ENCODE results near the gene EPHA8. TPM values are rescaled to one million over a fixed set of nuclear protein-coding genes. Genes with fewer than 3 reads are reported as not detected.

EPHA8 gene
- total and polyA plus RNA-seq, 2 donors (not counting 1 experiment from before 2014, with no cell fraction given) = not detected

- no peak overlapping the region for H3K4me2 ChIP-seq (replicated peaks; ENCODE audit: low read depth, low read length, poor library complexity, severe bottlenecking)
- H3K27ac ChIP-seq (ENCODE audit: low read length in 2 of 2) = no peak overlapping the region
- DNase-seq = no peak
- POLR2A ChIA-PET = no interaction called here
- H3K9me3 Mint-ChIP-seq (ENCODE audit: insufficient read depth) = no peaks in the 10 kb centered on the region
- no peaks in the 10 kb centered on the region for H3K9me3 ChIP-seq (ENCODE audit: control extremely low read depth in 1 of 3, control insufficient read depth in 2 of 3, insufficient read depth in 1 of 3, low read length in 2 of 3)
- no peaks in the 10 kb centered on the region for H3K4me1 ChIP-seq (ENCODE audit: control insufficient read depth in 2 of 2, insufficient read depth in 2 of 2, low read length in 2 of 2)
- no peak for TF ChIP-seq EZH2 (IDR thresholded peaks at IDR 0.05; ENCODE audit: borderline replicate concordance, insufficient read depth, low read depth, low read length, poor library complexity, severe bottlenecking)
- TF ChIP-seq, protein P1, sequence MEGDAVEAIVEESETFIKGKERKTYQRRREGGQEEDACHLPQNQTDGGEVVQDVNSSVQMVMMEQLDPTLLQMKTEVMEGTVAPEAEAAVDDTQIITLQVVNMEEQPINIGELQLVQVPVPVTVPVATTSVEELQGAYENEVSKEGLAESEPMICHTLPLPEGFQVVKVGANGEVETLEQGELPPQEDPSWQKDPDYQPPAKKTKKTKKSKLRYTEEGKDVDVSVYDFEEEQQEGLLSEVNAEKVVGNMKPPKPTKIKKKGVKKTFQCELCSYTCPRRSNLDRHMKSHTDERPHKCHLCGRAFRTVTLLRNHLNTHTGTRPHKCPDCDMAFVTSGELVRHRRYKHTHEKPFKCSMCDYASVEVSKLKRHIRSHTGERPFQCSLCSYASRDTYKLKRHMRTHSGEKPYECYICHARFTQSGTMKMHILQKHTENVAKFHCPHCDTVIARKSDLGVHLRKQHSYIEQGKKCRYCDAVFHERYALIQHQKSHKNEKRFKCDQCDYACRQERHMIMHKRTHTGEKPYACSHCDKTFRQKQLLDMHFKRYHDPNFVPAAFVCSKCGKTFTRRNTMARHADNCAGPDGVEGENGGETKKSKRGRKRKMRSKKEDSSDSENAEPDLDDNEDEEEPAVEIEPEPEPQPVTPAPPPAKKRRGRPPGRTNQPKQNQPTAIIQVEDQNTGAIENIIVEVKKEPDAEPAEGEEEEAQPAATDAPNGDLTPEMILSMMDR (IDR thresholded peaks at IDR 0.05) = no peak
- H3K4me3 ChIP-seq (ENCODE audit: control extremely low read depth in 1 of 5, extremely low read depth in 1 of 5, insufficient read depth in 1 of 5, low read depth in 2 of 5, low read length in 4 of 5) = no peak overlapping the region
- intact Hi-C loops (cut with micrococcal nuclease) = no loop called here
- no peaks in the 10 kb centered on the region for H3K36me3 ChIP-seq (replicated peaks in 1 of 2; ENCODE audit: control extremely low read depth in 1 of 2, control insufficient read depth in 1 of 2, extremely low read depth in 1 of 2, insufficient read depth in 2 of 2, low read length in 1 of 2)
- WGBS (ENCODE audit: insufficient coverage) = 84% methylated on average over 11 of the region's 11 CpGs
- H2AFZ ChIP-seq (ENCODE audit: insufficient read depth, low read depth, low read length, poor library complexity, severe bottlenecking) = no peak overlapping the region
- H3K79me2 ChIP-seq (ENCODE audit: control insufficient read depth, insufficient read depth, low read length) = no peaks in the 10 kb centered on the region
- H3K9ac ChIP-seq (ENCODE audit: low read length) = no peak overlapping the region
- no peak overlapping the region for H3K27ac Mint-ChIP-seq
- H3K27me3 ChIP-seq (replicated peaks in 1 of 4; ENCODE audit: control extremely low read depth in 1 of 4, control insufficient read depth in 3 of 4, insufficient read depth in 4 of 4, low read length in 3 of 4) = peaks cover 0 to 7% (median 0%) of the 10 kb centered on the region in 4 experiments
- H3K4me3 Mint-ChIP-seq = no peak overlapping the region
- no peak for ATAC-seq (ENCODE audit: low read depth)
- peaks cover 40% of the 10 kb centered on the region for H3K27me3 Mint-ChIP-seq
- no peaks in the 10 kb centered on the region for H3K4me1 Mint-ChIP-seq
- no peaks in the 10 kb centered on the region for H4K20me1 ChIP-seq (ENCODE audit: control insufficient read depth, insufficient read depth, low read length, poor library complexity, severe bottlenecking)
- CTCF ChIA-PET = no interaction called here
Measured at GRCh38 chr1:22550021-22550420, 13.3 kb upstream of the EPHA8 start.

- Histone ChIP-seq H3K4me2 (replicated peaks; ENCODE audit: low read depth, low read length, poor library complexity, severe bottlenecking) (no peak overlapping the region), H2AFZ (ENCODE audit: insufficient read depth, low read depth, low read length, poor library complexity, severe bottlenecking) (no peak overlapping the region), H3K79me2 (ENCODE audit: control insufficient read depth, insufficient read depth, low read length) (no peaks in the 10 kb centered on the region), H3K4me1 (ENCODE audit: control insufficient read depth in 2 of 2, insufficient read depth in 2 of 2, low read length in 2 of 2) (no peaks in the 10 kb centered on the region), H3K27ac (ENCODE audit: low read length in 2 of 2) (no peak overlapping the region), H3K4me3 (ENCODE audit: control extremely low read depth in 1 of 5, extremely low read depth in 1 of 5, insufficient read depth in 1 of 5, low read depth in 2 of 5, low read length in 4 of 5) (no peak overlapping the region), H4K20me1 (ENCODE audit: control insufficient read depth, insufficient read depth, low read length, poor library complexity, severe bottlenecking) (no peaks in the 10 kb centered on the region), H3K36me3 (replicated peaks in 1 of 2; ENCODE audit: control extremely low read depth in 1 of 2, control insufficient read depth in 1 of 2, extremely low read depth in 1 of 2, insufficient read depth in 2 of 2, low read length in 1 of 2) (no peaks in the 10 kb centered on the region), H3K9me3 (ENCODE audit: control extremely low read depth in 1 of 3, control insufficient read depth in 2 of 3, insufficient read depth in 1 of 3, low read length in 2 of 3) (no peaks in the 10 kb centered on the region), H3K27me3 (replicated peaks in 1 of 4; ENCODE audit: control extremely low read depth in 1 of 4, control insufficient read depth in 3 of 4, insufficient read depth in 4 of 4, low read length in 3 of 4) (peaks cover 0 to 23% (median 0%) of the 10 kb centered on the region in 4 experiments), H3K9ac (ENCODE audit: low read length) (no peak overlapping the region)
- ATAC-seq (ENCODE audit: low read depth) = no peak
- H3K27ac Mint-ChIP-seq = no peak overlapping the region
- no peak for TF ChIP-seq EZH2 (IDR thresholded peaks at IDR 0.05; ENCODE audit: borderline replicate concordance, insufficient read depth, low read depth, low read length, poor library complexity, severe bottlenecking)
- TF ChIP-seq, protein P1 (IDR thresholded peaks at IDR 0.05) = no peak
- peaks cover 51% of the 10 kb centered on the region for H3K27me3 Mint-ChIP-seq
- H3K4me3 Mint-ChIP-seq = no peak overlapping the region
- CTCF ChIA-PET = no interaction called here
- no peak for DNase-seq
- intact Hi-C loops (cut with micrococcal nuclease) = no loop called here
- WGBS (ENCODE audit: insufficient coverage) = 90% methylated on average over 9 of the region's 17 CpGs
- H3K9me3 Mint-ChIP-seq (ENCODE audit: insufficient read depth) = no peaks in the 10 kb centered on the region
- no peaks in the 10 kb centered on the region for H3K4me1 Mint-ChIP-seq
- POLR2A ChIA-PET = no interaction called here
Measured at GRCh38 chr1:22551591-22551990, 11.7 kb upstream of the EPHA8 start.
